GM12801 (cell line): ENCODE results near the gene RPRD1A.

Source experiments
- CTCF ChIP-seq: IDR thresholded peaks from one replicate; pipeline ENCODE4 v1.5.1; 2011; ENCODE audit warnings: control low read depth; ENCODE audit not compliant: insufficient read length; ENCODE audit errors: extremely low read depth

The RPRD1A gene

DNA sequence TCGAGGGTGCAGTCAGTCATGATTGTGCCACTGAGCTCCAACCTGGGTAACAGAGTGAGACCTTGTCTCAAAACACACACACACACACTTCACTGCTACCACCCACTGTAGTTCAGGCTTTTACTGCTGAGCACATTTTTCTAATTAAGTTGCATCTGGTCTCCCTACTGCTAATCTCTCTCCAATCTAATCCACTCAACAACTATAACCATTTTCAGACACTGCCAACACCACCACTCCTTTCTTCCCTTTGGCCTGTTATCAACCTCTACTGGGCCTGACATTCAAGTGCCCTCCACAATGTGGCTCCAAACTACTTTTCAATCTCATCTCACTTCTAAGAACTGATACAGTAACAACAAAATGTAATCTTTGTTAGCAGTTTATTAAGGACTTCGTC is 50.1 kb downstream of the RPRD1A start:
- TF ChIP-seq CTCF: no peak

DNA sequence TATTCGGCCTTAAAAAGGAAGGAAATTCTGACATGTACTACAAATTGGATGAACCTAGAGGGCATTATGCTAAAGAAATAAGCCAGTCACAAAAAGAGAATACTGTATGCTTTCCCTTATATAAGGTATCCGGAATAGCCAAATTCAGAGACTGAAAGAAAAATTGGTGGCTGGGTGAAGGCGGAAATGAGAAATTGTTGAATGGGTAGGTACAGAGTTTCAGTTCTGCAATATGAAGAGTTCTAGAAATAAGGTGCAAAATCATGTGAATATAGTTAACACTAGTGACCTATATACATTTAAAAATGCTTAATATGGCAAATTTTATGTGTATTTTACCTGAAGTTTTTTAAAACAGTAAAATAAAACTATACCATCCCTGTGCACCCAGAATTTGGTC is 51.7 kb downstream of the RPRD1A start:
- no peak for TF ChIP-seq CTCF

GRCh38 chr18:36012891-36013290 is 54.5 kb downstream of the RPRD1A start:
- TF ChIP-seq CTCF: no peak

DNA sequence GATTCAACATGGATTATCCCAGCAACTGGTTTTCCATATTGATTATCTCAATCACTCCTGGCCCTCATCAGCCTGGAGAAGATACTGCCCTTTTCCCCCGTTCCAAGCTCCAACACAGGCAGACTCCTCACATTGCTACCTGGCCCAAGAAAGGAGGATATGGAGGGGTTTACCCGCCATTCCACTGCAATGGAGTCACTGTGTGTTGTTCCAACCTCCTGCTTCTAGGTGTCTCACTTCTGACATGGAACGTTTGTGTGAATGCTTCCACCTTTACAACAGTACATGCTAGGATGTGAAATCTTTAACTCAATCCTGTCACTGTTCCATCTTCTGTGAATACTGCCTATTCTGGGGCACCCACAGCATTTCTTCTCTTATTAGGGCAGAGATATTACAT is 58.1 kb downstream of the RPRD1A start:
- TF ChIP-seq CTCF: no peak

- TF ChIP-seq CTCF: no peak
These were observed 60.4 kb downstream of the RPRD1A start for GRCh38 chr18:36006997-36007396.

DNA sequence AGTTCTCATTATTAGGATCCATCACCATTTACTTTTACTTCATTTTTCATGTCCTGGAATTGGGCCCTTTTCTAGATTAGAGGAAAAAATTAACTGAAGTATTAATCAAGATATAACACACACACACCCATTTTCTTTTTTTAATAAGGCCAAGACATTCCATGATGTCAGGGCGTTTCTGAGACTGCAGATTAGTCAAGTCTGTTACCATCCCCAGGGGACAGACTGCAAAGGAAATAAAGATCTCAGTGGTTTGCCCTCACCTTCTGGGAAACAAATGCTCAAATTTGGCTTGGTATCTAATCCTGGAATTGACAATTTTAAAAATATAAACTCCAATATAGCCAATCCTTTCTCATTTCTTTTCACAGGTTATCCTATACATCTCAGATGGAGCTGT is 67.4 kb downstream of the RPRD1A start:
- TF ChIP-seq CTCF: no peak

GRCh38 chr18:35998967-35999366 is 68.4 kb downstream of the RPRD1A start:
- TF ChIP-seq CTCF: no peak

GRCh38 chr18:35993013-35993412 is 74.3 kb downstream of the RPRD1A start:
- TF ChIP-seq CTCF: no peak
